Fibroblast of villous mesenchyme (primary cell): ENCODE measurements around the gene RGMB. TPM values are rescaled to one million over a fixed set of nuclear protein-coding genes. Genes with fewer than 3 reads are reported as not detected.

Experiments used
- DNase-seq: peaks from one replicate; pipeline ENCODE4 v3.0.0-alpha.2; 2010; ENCODE audit warnings: low read depth
- H3K4me3 ChIP-seq: 2 replicates; pipeline ENCODE4 v1.5.1; 2011; ENCODE audit warnings: low read depth, mild to moderate bottlenecking, low read length
- total RNA-seq: library from RNA; depleted of rRNA; stranded (reverse); fragments of >200 nt; gene quantifications from 2 replicates; pipeline ENCODE4 v1.2.3, GENCODE V29; 2012
- TF ChIP-seq, protein P1 (sequence below): IDR thresholded peaks from 2 replicates; pipeline ENCODE4 v1.5.1; 2012; ENCODE audit warnings: low read depth, mild to moderate bottlenecking, low read length; ENCODE audit not compliant: insufficient read depth

RGMB gene
- total RNA-seq, 1 donor = 94.1 TPM

DNA sequence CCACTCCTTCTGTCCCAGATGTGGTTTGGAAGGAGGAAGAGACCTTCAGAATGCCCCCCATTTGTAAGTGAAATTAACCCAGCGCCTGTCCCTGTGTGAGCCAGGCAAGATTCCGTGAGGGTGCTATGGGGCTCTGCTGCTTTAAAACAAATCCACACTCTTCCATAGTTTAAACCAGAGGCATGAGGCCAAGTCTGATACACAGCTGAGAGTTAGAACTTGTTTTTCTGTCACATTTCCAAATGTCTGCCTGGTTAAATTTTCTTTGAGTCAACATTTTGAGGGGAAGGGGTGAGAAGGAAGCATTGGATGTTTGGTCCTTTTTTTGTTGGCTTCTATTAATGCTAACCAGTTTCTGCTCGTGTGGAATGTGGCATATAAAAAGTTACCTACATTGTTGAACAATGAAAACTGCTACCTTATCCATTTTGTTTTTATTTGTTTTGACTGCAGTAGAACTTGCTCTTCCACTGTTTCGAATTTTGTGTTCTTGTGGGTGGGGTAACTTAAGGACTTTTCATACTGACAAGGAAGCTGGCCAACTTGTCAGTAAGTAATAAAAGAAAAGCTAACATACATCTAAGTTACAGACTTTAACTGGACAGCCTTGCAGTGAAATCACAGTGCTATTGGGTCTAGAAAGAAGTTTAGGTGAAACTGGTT is 12.9 kb downstream of the RGMB start:
- H3K4me3 ChIP-seq = no peak overlapping the region
- TF ChIP-seq, protein P1, sequence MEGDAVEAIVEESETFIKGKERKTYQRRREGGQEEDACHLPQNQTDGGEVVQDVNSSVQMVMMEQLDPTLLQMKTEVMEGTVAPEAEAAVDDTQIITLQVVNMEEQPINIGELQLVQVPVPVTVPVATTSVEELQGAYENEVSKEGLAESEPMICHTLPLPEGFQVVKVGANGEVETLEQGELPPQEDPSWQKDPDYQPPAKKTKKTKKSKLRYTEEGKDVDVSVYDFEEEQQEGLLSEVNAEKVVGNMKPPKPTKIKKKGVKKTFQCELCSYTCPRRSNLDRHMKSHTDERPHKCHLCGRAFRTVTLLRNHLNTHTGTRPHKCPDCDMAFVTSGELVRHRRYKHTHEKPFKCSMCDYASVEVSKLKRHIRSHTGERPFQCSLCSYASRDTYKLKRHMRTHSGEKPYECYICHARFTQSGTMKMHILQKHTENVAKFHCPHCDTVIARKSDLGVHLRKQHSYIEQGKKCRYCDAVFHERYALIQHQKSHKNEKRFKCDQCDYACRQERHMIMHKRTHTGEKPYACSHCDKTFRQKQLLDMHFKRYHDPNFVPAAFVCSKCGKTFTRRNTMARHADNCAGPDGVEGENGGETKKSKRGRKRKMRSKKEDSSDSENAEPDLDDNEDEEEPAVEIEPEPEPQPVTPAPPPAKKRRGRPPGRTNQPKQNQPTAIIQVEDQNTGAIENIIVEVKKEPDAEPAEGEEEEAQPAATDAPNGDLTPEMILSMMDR = no peak
- no peak for DNase-seq

DNA sequence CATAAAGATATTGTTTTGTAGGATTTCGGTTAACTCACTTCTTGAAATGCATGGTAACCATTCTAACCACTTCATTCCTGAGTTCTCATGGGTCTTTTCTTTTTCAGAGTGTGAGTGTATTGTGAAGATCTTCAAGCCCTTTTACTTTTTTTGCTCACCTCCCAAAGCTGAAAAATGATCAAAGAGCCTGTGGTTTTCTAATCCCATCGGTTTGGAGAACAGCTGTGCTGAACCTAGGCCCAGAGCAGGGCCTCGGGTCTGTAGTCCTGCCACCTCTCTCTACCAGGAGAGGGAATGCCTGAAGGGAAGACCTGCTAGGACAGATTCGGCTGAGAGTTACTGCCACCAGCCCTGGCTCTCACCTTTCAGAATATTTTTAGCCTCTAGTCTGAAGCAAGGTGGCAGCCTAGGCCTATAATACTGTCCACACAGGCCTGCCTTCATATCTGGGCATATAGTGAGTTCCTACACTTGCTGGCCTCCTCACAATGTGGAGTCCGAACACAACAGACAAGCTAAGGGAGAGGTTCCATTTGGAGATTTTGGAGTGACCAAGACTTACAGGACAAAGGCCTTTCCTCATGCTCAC is 13.8 kb downstream of the RGMB start:
- TF ChIP-seq, protein P1 = no peak
- DNase-seq = no peak
- H3K4me3 ChIP-seq = no peak overlapping the region

DNA sequence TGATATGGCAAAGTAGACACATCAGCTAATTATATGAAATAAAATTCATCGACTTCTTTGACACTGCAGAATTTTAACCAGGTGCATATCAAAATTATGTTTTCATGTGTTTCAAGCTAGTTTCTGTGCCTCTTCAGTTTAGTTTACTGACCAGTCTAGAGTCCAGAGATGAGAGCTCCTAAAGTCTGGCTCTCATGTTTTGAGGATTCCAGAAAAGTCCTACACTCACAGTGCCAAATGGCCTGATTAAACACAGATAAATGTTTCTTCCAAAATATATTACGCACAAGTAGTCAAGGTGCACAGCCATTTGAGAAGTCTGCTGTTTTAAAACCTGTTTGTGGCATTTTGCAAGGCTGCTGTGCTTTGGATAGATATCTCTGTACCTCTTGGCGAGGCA is 15.6 kb downstream of the RGMB start:
- TF ChIP-seq, protein P1 = no peak
- no peak for DNase-seq
- no peak overlapping the region for H3K4me3 ChIP-seq

DNA sequence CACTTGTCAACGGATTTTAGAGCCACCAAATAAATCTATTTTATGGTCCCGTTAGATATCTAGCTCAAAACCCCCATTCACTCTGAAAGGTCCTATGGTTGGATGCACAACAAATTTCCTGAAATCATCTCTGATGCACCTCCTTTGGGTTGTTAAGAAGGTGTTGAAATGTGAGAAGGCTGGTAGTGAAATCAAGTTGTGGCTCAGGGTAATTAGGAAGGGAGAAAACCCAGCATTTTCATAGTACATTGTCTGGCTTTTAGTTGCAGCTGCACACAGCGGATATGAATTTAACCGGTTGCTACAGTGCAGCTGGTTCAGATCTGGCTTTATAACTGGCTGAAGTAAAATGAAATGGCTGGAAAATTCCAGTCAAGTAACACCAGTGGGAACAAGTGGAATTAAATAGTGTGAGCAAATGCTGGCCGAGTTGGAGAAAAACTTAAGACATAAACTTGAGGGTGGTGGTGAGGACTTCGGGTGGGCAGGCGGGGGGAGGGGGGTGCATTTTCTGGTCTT is 17.6 kb downstream of the RGMB start:
- TF ChIP-seq, protein P1 = no peak
- no peak overlapping the region for H3K4me3 ChIP-seq
- DNase-seq = no peak

DNA sequence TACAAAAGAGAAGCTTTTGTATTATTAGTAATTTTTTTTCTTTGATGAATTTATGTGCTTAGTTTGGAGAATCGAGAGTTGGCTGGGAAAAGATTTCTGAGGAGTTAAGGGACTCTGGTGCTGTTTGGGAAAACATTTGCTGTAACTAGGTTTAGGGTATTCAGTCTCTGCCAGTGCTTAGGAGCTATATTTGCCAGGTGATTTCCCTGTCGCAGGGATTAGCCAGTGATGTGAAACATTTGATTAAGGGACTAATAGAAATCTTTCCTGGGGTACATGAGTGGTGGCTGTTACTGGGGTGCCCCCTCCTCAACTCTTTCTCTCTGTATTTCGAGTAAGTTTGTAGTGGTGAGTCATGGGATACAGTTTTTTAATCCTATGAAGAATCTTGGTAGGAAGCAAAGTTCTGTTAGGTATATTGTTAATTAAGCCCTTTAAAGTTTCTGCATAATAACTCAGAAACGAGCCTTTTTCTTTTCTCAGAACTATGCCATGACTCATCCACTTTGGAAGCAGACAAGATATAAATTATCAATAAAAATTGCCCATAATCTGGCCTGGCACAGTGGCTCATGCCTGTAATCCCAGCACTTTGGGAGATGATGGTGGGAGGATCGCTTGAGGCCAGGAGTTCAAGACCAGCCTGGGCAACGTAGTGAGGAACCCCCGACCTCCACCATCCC is 18.6 kb downstream of the RGMB start:
- DNase-seq = no peak
- H3K4me3 ChIP-seq = no peak overlapping the region
- TF ChIP-seq, protein P1 = no peak

DNA sequence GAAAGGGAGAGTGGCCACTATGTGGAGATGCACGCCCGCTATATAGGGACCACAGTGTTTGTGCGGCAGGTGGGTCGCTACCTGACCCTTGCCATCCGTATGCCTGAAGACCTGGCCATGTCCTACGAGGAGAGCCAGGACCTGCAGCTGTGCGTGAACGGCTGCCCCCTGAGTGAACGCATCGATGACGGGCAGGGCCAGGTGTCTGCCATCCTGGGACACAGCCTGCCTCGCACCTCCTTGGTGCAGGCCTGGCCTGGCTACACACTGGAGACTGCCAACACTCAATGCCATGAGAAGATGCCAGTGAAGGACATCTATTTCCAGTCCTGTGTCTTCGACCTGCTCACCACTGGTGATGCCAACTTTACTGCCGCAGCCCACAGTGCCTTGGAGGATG is 19.8 kb downstream of the RGMB start:
- TF ChIP-seq, protein P1 = no peak
- H3K4me3 ChIP-seq = no peak overlapping the region
- DNase-seq = no peak
